Measurements from ENCODE around the gene ANKRD35. TPM values are rescaled to one million over a fixed set of nuclear protein-coding genes. Genes with fewer than 3 reads are reported as not detected.
"Not testable (repeated sequence)": the region's sequence is repeated elsewhere in the genome, so short reads cannot be mapped to it uniquely, and the experiment has no call there.

Gene ANKRD35
- total and polyA plus RNA-seq, 2 of the 8 experiments (the other 6 are each of a cell fraction or from before 2014, with no cell fraction given): 1.6 to 3.0 TPM

GRCh38 chr1:145823565-145824498 is 61.8 kb downstream of the ANKRD35 start, which contains the start of the genes POLR3C and RNF115 (continued):
- TF ChIP-seq CTCF (IDR thresholded peaks at IDR 0.05; ENCODE audit: control extremely low read depth in 1 of 3, insufficient read depth in 1 of 3, low read depth in 1 of 3, low read length in 3 of 3) (no peak), KDM1A (IDR thresholded peaks at IDR 0.05; ENCODE audit: borderline replicate concordance, low read length) (no peak), MAX (IDR thresholded peaks at IDR 0.05) (peak; percentile 69), ASH2L (IDR thresholded peaks at IDR 0.05; ENCODE audit: low read length) (peak; percentile 77)

- H2AFZ ChIP-seq (ENCODE audit: low read length); H3K18ac ChIP-seq (ENCODE audit: extremely low read depth, low read length); H3K9me3 ChIP-seq (ENCODE audit: insufficient read depth in 2 of 2, low read depth in 1 of 2, low read length in 1 of 2); H4K8ac ChIP-seq (ENCODE audit: extremely low read depth, insufficient read depth, low read length); H3K27ac ChIP-seq (ENCODE audit: low read depth, low read length); H2BK12ac ChIP-seq (ENCODE audit: low read depth, low read length); H2BK15ac ChIP-seq (ENCODE audit: low read length); H3K23me2 ChIP-seq (ENCODE audit: low read depth, low read length); H4K5ac ChIP-seq (ENCODE audit: insufficient read length, low read depth, low read length); H4K91ac ChIP-seq (replicated peaks; ENCODE audit: insufficient read length, low read length); H3K4ac ChIP-seq (replicated peaks; ENCODE audit: insufficient read length, low read depth, low read length); H2AK5ac ChIP-seq (ENCODE audit: low read depth, low read length); H3K9ac ChIP-seq (replicated peaks in 1 of 4; ENCODE audit: extremely low read depth in 1 of 4, low read depth in 3 of 4, low read length in 3 of 4); H3K14ac ChIP-seq (ENCODE audit: insufficient read length); H2BK120ac ChIP-seq (replicated peaks; ENCODE audit: low read depth, low read length); H3K27me3 ChIP-seq (replicated peaks in 1 of 4; ENCODE audit: control insufficient read depth in 3 of 4, extremely low read depth in 1 of 4, insufficient read depth in 3 of 4, low read length in 3 of 4); H3K56ac ChIP-seq (replicated peaks; ENCODE audit: insufficient read length, low read depth, low read length); H2BK5ac ChIP-seq (ENCODE audit: low read depth, low read length); H2BK20ac ChIP-seq (ENCODE audit: low read length); H3K23ac ChIP-seq (ENCODE audit: insufficient read length); H4K20me1 ChIP-seq (replicated peaks in 1 of 2; ENCODE audit: control insufficient read depth in 1 of 2, insufficient read depth in 2 of 2, low read length in 2 of 2); H3K4me3 ChIP-seq (ENCODE audit: extremely low read depth in 1 of 4, insufficient read depth in 2 of 4, low read depth in 3 of 4, low read length in 4 of 4); FAIRE-seq; H3K79me1 ChIP-seq (ENCODE audit: low read depth, low read length); DNase-seq (ENCODE audit: low read depth in 1 of 2, low spot score in 2 of 2); H3K4me2 ChIP-seq (ENCODE audit: insufficient read depth in 1 of 2, low read depth in 2 of 2, low read length in 2 of 2); H3K4me1 ChIP-seq (replicated peaks in 1 of 4; ENCODE audit: control insufficient read depth in 3 of 4, insufficient read depth in 4 of 4, low read length in 3 of 4): not testable (repeated sequence)
- Histone ChIP-seq H3K79me2 (ENCODE audit: control insufficient read depth in 1 of 2, insufficient read depth in 2 of 2, low read length in 2 of 2) (peaks cover 0 to 16% of the 10 kb centered on the region in 2 experiments; a peak in 3 of 4 replicates), H3K36me3 (ENCODE audit: control insufficient read depth in 2 of 4, insufficient read depth in 4 of 4, low read length in 3 of 4) (peaks cover 2 to 20% (median 14%) of the 10 kb centered on the region in 4 experiments; a peak in 7 of 8 replicates)
- ChIA-PET POLR2A (ENCODE audit: partially characterized antibody) (interaction anchor here (1.7 to 3.9 kb wide), 2 partner anchors 34 to 36 kb away, joined by 5 to 25 read pairs; partner anchors contain the start of gene PIAS3), CTCF (ENCODE audit: partially characterized antibody) (interaction anchor here (14.5 kb wide), 1 partner anchor 24 kb away, joined by 109 read pairs; the partner anchor contains the start of gene NUDT17)
- no CpG with 5 or more reads among the region's 16 CpGs for WGBS, 2 experiments (ENCODE audit: extremely low coverage in 1 of 2, insufficient coverage in 1 of 2, insufficient read length in 1 of 2, insufficient replicate concordance in 2 of 2, low coverage in 1 of 2, low lambda C conversion rate in 2 of 2, missing lambda C conversion rate in 1 of 2)
These were observed 62.8 kb downstream of the ANKRD35 start for GRCh38 chr1:145822779-145823331.

All from H1 (cell line).